Skeletal muscle satellite cell (primary cell): ENCODE data around the gene OLFM3. TPM values are rescaled to one million over a fixed set of nuclear protein-coding genes. Genes with fewer than 3 reads are reported as not detected.

Experiments used
- H3K27me3 ChIP-seq: 2 replicates; pipeline ENCODE4 v1.7.0; 2013; ENCODE audit warnings: low read length; ENCODE audit not compliant: control insufficient read depth, insufficient read depth
- H3K36me3 ChIP-seq: 2 replicates; pipeline ENCODE4 v1.7.0; 2013; ENCODE audit warnings: mild to moderate bottlenecking, control low read depth, low read length; ENCODE audit not compliant: insufficient read depth
- H3K4me1 ChIP-seq: 2 replicates; pipeline ENCODE4 v1.7.0; 2013; ENCODE audit warnings: low read length; ENCODE audit not compliant: control insufficient read depth, insufficient read depth
- H3K4me2 ChIP-seq: 2 replicates; pipeline ENCODE4 v1.7.0; 2013; ENCODE audit warnings: mild to moderate bottlenecking, low read length
- H3K4me3 ChIP-seq: 2 replicates; pipeline ENCODE4 v1.7.0; 2013; ENCODE audit warnings: low read length
- H3K9ac ChIP-seq: 2 replicates; pipeline ENCODE4 v1.7.0; 2013; ENCODE audit warnings: mild to moderate bottlenecking, low read depth, low read length, moderate library complexity
- H3K9me3 ChIP-seq: replicated peaks from 2 replicates; pipeline ENCODE4 v1.7.0; 2013; ENCODE audit warnings: mild to moderate bottlenecking, control low read depth, low read length
- small RNA-seq: library from RNA; depleted of rRNA; stranded (forward); fragments of <200 nt; gene quantifications from one replicate; pipeline ENCODE3, GENCODE V24; 2012

Gene OLFM3

GRCh38 chr1:101757985-101758384 is 238.7 kb downstream of the OLFM3 start:
- Histone ChIP-seq H3K4me3 (no peak overlapping the region), H3K9ac (no peak overlapping the region), H3K27me3 (no peaks in the 10 kb centered on the region), H3K36me3 (no peaks in the 10 kb centered on the region), H3K9me3 (no peaks in the 10 kb centered on the region), H3K4me1 (no peaks in the 10 kb centered on the region), H3K4me2 (no peak overlapping the region)

GRCh38 chr1:101756411-101756810 is 240.3 kb downstream of the OLFM3 start:
- H3K4me3 ChIP-seq = no peak overlapping the region
- H3K9ac ChIP-seq = no peak overlapping the region
- H3K4me1 ChIP-seq = no peaks in the 10 kb centered on the region
- H3K27me3 ChIP-seq = no peaks in the 10 kb centered on the region
- H3K36me3 ChIP-seq = no peaks in the 10 kb centered on the region
- H3K9me3 ChIP-seq = no peaks in the 10 kb centered on the region
- no peak overlapping the region for H3K4me2 ChIP-seq

Small RNAs within 50 kb of the gene (small RNA-seq; reads per million reads assigned to genes)
- gene RNU6-352P = not detected
